ENCODE measurements around the gene HIVEP3. TPM values are rescaled to one million over a fixed set of nuclear protein-coding genes. Genes with fewer than 3 reads are reported as not detected.

HIVEP3 gene
- total and polyA plus RNA-seq, 3 donors from 2014 or later, result 4.8 to 7.3 (median 7.2) TPM

DNA sequence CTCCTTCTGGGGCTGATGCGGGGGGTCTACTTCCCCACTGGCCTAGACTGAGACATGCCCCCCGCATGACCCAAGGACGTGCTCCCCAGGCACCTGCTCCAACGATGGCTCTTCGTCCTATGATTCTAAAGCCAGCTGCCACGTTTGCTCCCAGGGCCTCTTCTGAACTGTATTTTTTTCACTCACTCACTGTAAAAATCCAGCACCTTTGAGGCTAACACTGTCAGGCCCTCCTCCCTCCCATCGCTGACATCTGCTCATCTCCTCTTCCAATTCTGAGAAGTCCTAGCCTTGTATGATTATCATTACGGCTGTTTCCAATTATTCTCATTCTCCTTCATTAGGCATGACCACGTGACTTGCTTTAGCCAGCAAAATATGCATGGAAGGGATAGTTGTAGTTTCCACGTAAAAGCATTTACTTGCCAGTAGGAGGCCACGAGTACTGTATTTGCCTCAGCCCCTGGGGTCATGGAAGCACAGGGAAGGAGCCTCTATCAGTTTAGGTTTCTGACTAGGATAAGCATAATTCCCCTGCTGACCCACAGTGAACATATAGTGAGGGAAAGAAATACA lies 415.1 kb downstream of the HIVEP3 start:
- no peak for DNase-seq
- H3K4me1 ChIP-seq, result peaks cover 7% of the 10 kb centered on the region
- 91 to 94% methylated on average over 11 of the region's 11 CpGs for WGBS, 2 donors
- intact Hi-C loops (cut with DNase I; ENCODE audit: low total_unique reads), result no loop called here
- no peak overlapping the region for H3K4me3 ChIP-seq
- H3K9me3 ChIP-seq, result no peaks in the 10 kb centered on the region
- H3K27me3 ChIP-seq, result no peaks in the 10 kb centered on the region
- H3K36me3 ChIP-seq (ENCODE audit: low read depth, missing control alignments), result no peaks in the 10 kb centered on the region
- H3K27ac ChIP-seq, result no peak overlapping the region
- TF ChIP-seq CTCF (IDR thresholded peaks at IDR 0.05) (no peak), POLR2A (IDR thresholded peaks at IDR 0.05) (no peak)

DNA sequence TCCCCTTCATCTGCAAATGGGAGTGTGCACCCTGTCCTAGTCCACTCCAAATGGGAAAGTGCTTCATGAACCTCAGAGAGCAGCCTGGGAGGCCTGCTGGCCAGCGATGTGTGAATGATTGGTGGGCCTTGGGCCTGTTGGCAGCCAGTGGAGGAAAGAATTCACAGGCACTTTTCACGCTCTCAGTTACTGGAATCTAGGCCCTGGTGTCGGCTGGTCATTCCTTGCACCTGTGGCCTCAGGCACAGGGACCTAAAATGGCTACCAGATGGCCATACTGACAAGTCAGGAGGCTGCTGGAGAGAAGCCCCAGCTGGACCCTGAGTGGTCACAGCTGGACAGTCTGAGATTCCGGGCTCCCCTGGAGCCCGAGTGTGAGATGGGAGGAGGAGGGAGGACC lies 415.8 kb downstream of the HIVEP3 start:
- no peak overlapping the region for H3K27ac ChIP-seq
- no peak for DNase-seq
- intact Hi-C loops (cut with DNase I; ENCODE audit: low total_unique reads), result no loop called here
- WGBS, 2 donors, result 84 to 92% methylated on average over 5 of the region's 5 CpGs
- H3K9me3 ChIP-seq, result no peaks in the 10 kb centered on the region
- no peaks in the 10 kb centered on the region for H3K36me3 ChIP-seq (ENCODE audit: low read depth, missing control alignments)
- no peak overlapping the region for H3K4me3 ChIP-seq
- H3K4me1 ChIP-seq, result peaks cover 7% of the 10 kb centered on the region
- H3K27me3 ChIP-seq, result no peaks in the 10 kb centered on the region
- TF ChIP-seq POLR2A (IDR thresholded peaks at IDR 0.05) (no peak), CTCF (IDR thresholded peaks at IDR 0.05) (no peak)

- Histone ChIP-seq H3K27ac (no peak overlapping the region), H3K9me3 (no peaks in the 10 kb centered on the region), H3K36me3 (ENCODE audit: low read depth, missing control alignments) (no peaks in the 10 kb centered on the region), H3K4me3 (no peak overlapping the region), H3K27me3 (no peaks in the 10 kb centered on the region), H3K4me1 (peaks cover 13% of the 10 kb centered on the region)
- no peak for DNase-seq
- intact Hi-C loops (cut with DNase I; ENCODE audit: low total_unique reads), result no loop called here
- WGBS, 2 donors, result 94 to 96% methylated on average over 10 to 20 of the region's 20 CpGs
- TF ChIP-seq CTCF (IDR thresholded peaks at IDR 0.05) (no peak), POLR2A (IDR thresholded peaks at IDR 0.05) (no peak)
Observed at GRCh38 chr1:41501581-41501980, 417.1 kb downstream of the HIVEP3 start.

GRCh38 chr1:41500781-41501518 lies 417.8 kb downstream of the HIVEP3 start:
- WGBS, 2 donors, result 77 to 81% methylated on average over 5 to 7 of the region's 7 CpGs
- peaks cover 19% of the 10 kb centered on the region for H3K4me1 ChIP-seq
- H3K4me3 ChIP-seq, result no peak overlapping the region
- no peaks in the 10 kb centered on the region for H3K9me3 ChIP-seq
- TF ChIP-seq POLR2A (IDR thresholded peaks at IDR 0.05), result no peak
- no peak for TF ChIP-seq CTCF (IDR thresholded peaks at IDR 0.05)
- H3K36me3 ChIP-seq (ENCODE audit: low read depth, missing control alignments), result no peaks in the 10 kb centered on the region
- no peaks in the 10 kb centered on the region for H3K27me3 ChIP-seq
- intact Hi-C loops (cut with DNase I; ENCODE audit: low total_unique reads), result no loop called here
- peak overlapping the region in 1 of 2 donors; percentile 41 for H3K27ac ChIP-seq
- DNase-seq, result no peak
